HepG2 (cell line): ENCODE data around the gene HSPA1B. TPM values are rescaled to one million over a fixed set of nuclear protein-coding genes. Genes with fewer than 3 reads are reported as not detected.

ENCODE experiments used
- ATF5 ChIP-seq: sonication (generic); formaldehyde crosslinking; IDR thresholded peaks from 2 replicates; pipeline ENCODE4 v1.4.0; 2020; ENCODE audit warnings: mild to moderate bottlenecking, low read depth, missing genetic modification reagents
- ATM ChIP-seq: fragments of 450-650 bp; IDR thresholded peaks from 2 replicates; pipeline ENCODE4 v1.7.1; 2017; ENCODE audit warnings: mild to moderate bottlenecking, borderline replicate concordance
- DBP ChIP-seq: sonication (generic); formaldehyde crosslinking; IDR thresholded peaks from 2 replicates; pipeline ENCODE4 v1.4.0; 2020; ENCODE audit warnings: missing genetic modification reagents; ENCODE audit errors: not compliant biosample characterization
- ELF4 ChIP-seq: sonication (generic); formaldehyde crosslinking; IDR thresholded peaks from 2 replicates; pipeline ENCODE4 v1.5.0; 2020; ENCODE audit warnings: missing genetic modification reagents, mild to moderate bottlenecking, moderate library complexity, borderline replicate concordance
- GZF1 ChIP-seq: sonication (generic); formaldehyde crosslinking; IDR thresholded peaks from 2 replicates; pipeline ENCODE4 v1.5.1; 2020; ENCODE audit warnings: mild to moderate bottlenecking, missing genetic modification reagents
- IKZF4 ChIP-seq: sonication (generic); formaldehyde crosslinking; IDR thresholded peaks from 2 replicates; pipeline ENCODE4 v1.5.1; 2020; ENCODE audit warnings: borderline replicate concordance, mild to moderate bottlenecking, low read depth, missing genetic modification reagents; ENCODE audit errors: not compliant biosample characterization
- NCOA2 ChIP-seq: sonication (generic); formaldehyde crosslinking; IDR thresholded peaks from 2 replicates; pipeline ENCODE4 v1.8.0; 2022; ENCODE audit warnings: inconsistent platforms
- NCOA5 ChIP-seq: sonication (generic); formaldehyde crosslinking; IDR thresholded peaks from 2 replicates; pipeline ENCODE4 v1.4.0; 2020; ENCODE audit warnings: missing genetic modification reagents
- NFYB ChIP-seq: sonication (generic); formaldehyde crosslinking; IDR thresholded peaks from 2 replicates; pipeline ENCODE4 v1.4.0; 2020; ENCODE audit warnings: missing genetic modification reagents
- PAWR ChIP-seq: sonication (generic); formaldehyde crosslinking; IDR thresholded peaks from 2 replicates; pipeline ENCODE4 v1.4.0; 2020; ENCODE audit warnings: missing genetic modification reagents, mild to moderate bottlenecking, borderline replicate concordance
- SRSF1 ChIP-seq: fragments of 200-400 bp; formaldehyde crosslinking; optimal IDR thresholded peaks from 2 replicates; pipeline ENCODE3; 2017; ENCODE audit warnings: mild to moderate bottlenecking, low read depth, low read length, moderate library complexity
- STAG1 ChIP-seq: sonication (generic); formaldehyde crosslinking; IDR thresholded peaks from 2 replicates; pipeline ENCODE4 v1.4.0; 2020; ENCODE audit warnings: missing genetic modification reagents
- TBL1XR1 ChIP-seq: fragments of 150-350 bp; IDR thresholded peaks from 2 replicates; pipeline ENCODE4 v1.6.1; 2014; ENCODE audit warnings: borderline replicate concordance, low read length; ENCODE audit not compliant: partially characterized antibody
- TERF1 ChIP-seq: sonication (generic); formaldehyde crosslinking; IDR thresholded peaks from 2 replicates; pipeline ENCODE4 v1.8.0; 2022; ENCODE audit warnings: mild to moderate bottlenecking, missing genetic modification reagents, moderate library complexity
- YEATS4 ChIP-seq: sonication (generic); formaldehyde crosslinking; IDR thresholded peaks from 2 replicates; pipeline ENCODE4 v1.4.0; 2020; ENCODE audit warnings: missing genetic modification reagents, borderline replicate concordance
- ZNF546 ChIP-seq: sonication (generic); formaldehyde crosslinking; conservative IDR thresholded peaks from 2 replicates; pipeline ENCODE4 v1.8.1; 2023; ENCODE audit warnings: mild to moderate bottlenecking, missing genetic modification reagents
- ZNF589 ChIP-seq: sonication (generic); formaldehyde crosslinking; conservative IDR thresholded peaks from 2 replicates; pipeline ENCODE4 v1.8.0; 2022; ENCODE audit warnings: mild to moderate bottlenecking, moderate library complexity, missing genetic modification reagents
- ZNF761 ChIP-seq: sonication (generic); formaldehyde crosslinking; conservative IDR thresholded peaks from 2 replicates; pipeline ENCODE4 v1.4.0; 2020; ENCODE audit warnings: mild to moderate bottlenecking, missing genetic modification reagents
- ZNF773 ChIP-seq: sonication (generic); formaldehyde crosslinking; IDR thresholded peaks from 2 replicates; pipeline ENCODE4 v1.4.0; 2020; ENCODE audit warnings: missing genetic modification reagents, borderline replicate concordance
- ZNF790 ChIP-seq: sonication (generic); formaldehyde crosslinking; IDR thresholded peaks from 2 replicates; pipeline ENCODE4 v1.8.0; 2022; ENCODE audit warnings: missing genetic modification reagents, mild to moderate bottlenecking, borderline replicate concordance
- ZSCAN29 ChIP-seq: sonication (generic); formaldehyde crosslinking; conservative IDR thresholded peaks from 2 replicates; pipeline ENCODE4 v1.4.0; 2020; ENCODE audit warnings: mild to moderate bottlenecking, missing genetic modification reagents
- polyA plus RNA-seq, 8 experiments: library from polyadenylated mRNA; depleted of rRNA in 3 of 8; stranded (reverse) in 7 of 8; unstranded in 1 of 8; fragments of >200 nt; fragmentation: Illumina TruSeq in 4 of 8; extraction: Trizol in 4 of 8; gene quantifications; 2 replicates each; pipeline versions ENCODE4 v1.2.1 to v1.2.3, GENCODE V29; 2011 to 2016; ENCODE audit warnings: low read depth in 4 of 8, missing spikeins in 1 of 8, mixed read lengths in 1 of 8; ENCODE audit not compliant: insufficient read depth in 1 of 8
- total RNA-seq, 5 experiments: library from RNA; depleted of rRNA; stranded (reverse); fragments of >200 nt; fragmentation: Illumina TruSeq; extraction: Trizol; gene quantifications; 2 replicates each; pipeline ENCODE4 v1.2.3, GENCODE V29; 2016; ENCODE audit warnings: low read depth in 1 of 5
- TF ChIP-seq, protein P1 (sequence below): sonication (generic); formaldehyde crosslinking; IDR thresholded peaks from 2 replicates; pipeline ENCODE4 v1.4.0; 2020; ENCODE audit warnings: mild to moderate bottlenecking, low read depth, missing genetic modification reagents
- TF ChIP-seq, protein P2 (sequence below): sonication (generic); formaldehyde crosslinking; IDR thresholded peaks from 2 replicates; pipeline ENCODE4 v1.8.1; 2023; ENCODE audit warnings: mild to moderate bottlenecking, moderate library complexity, missing genetic modification reagents

The HSPA1B gene
- total and polyA plus RNA-seq, 2 of the 13 experiments (the other 11 are each of a cell fraction or from before 2014, with no cell fraction given): 26.0 to 186 TPM

DNA sequence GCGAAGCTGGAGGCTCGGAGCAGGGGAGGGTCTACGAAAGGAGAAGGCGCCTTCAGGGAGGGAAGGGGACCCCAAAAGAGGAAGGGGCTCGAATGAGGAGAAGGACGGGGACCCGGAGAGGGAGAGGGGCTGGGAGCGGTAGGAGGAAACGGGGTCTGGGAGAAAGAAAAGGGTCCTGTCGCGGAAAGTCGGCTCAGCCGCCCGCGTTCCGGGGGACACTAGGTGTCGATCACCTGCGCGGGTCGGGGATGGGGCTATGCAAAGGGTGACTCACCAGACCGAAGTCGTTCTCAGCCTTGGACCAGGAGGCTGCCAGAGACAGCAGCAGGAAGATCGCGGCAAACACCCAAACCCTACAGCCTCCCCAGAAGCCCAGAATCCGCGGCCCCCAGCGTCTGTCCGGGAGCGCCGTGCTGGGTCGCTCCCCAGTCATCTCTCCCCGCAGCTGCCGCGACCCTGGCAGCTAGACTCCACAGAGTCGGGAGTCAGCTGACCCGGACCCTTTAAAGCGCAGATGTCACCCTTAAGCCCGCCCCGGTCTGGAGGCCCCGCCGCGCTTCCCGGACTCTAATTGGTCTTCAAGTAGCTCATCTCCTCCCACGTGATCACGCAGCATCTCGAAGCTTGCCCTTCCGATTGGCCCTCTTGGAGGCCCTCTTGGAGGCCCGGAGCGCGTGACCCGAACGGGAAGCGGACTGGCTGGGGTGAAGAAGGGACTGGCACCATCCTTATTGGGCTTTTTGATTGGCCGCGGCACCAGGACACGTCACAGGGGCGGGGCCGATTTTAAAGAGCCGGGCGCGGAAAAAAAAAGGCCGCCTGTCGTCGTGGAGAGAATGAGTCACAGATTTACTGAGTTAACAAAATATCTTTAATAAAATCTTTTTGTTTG, 35.1 kb downstream of the HSPA1B start, which contains the start of gene NEU1 (continued):
- TF ChIP-seq TBL1XR1: no peak
- TF ChIP-seq ATF5 (CRISPR knock-in tag): no peak
- TF ChIP-seq ZNF546: no peak; the same call in 1 of the 2 replicates
- peak; percentile 89 for TF ChIP-seq IKZF4
- TF ChIP-seq NFYB (CRISPR knock-in tag): peak; percentile 97
- TF ChIP-seq ZNF761 (CRISPR knock-in tag): peak; percentile 89; the same call in 1 of the 2 replicates
- TF ChIP-seq ZNF773 (CRISPR knock-in tag): no peak; the same call in 1 of the 2 replicates
- TF ChIP-seq SRSF1: peak; percentile 99
- no peak for TF ChIP-seq ELF4 (CRISPR knock-in tag)
- TF ChIP-seq ZNF589 (CRISPR knock-in tag): 0 out of 2 replicates have a peak, but pooled peaks have one; percentile 73
- no peak for TF ChIP-seq NCOA5 (CRISPR knock-in tag)
- TF ChIP-seq YEATS4 (CRISPR knock-in tag): no peak; the same call in 1 of the 2 replicates
- TF ChIP-seq ZNF790 (CRISPR knock-in tag): no peak; the same call in 1 of the 2 replicates
- TF ChIP-seq, protein P1, sequence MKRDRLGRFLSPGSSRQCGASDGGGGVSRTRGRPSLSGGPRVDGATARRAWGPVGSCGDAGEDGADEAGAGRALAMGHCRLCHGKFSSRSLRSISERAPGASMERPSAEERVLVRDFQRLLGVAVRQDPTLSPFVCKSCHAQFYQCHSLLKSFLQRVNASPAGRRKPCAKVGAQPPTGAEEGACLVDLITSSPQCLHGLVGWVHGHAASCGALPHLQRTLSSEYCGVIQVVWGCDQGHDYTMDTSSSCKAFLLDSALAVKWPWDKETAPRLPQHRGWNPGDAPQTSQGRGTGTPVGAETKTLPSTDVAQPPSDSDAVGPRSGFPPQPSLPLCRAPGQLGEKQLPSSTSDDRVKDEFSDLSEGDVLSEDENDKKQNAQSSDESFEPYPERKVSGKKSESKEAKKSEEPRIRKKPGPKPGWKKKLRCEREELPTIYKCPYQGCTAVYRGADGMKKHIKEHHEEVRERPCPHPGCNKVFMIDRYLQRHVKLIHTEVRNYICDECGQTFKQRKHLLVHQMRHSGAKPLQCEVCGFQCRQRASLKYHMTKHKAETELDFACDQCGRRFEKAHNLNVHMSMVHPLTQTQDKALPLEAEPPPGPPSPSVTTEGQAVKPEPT (CRISPR knock-in tag): peak; percentile 24; the same call in 1 of the 2 replicates
- no peak for TF ChIP-seq ATM
- TF ChIP-seq, protein P2, sequence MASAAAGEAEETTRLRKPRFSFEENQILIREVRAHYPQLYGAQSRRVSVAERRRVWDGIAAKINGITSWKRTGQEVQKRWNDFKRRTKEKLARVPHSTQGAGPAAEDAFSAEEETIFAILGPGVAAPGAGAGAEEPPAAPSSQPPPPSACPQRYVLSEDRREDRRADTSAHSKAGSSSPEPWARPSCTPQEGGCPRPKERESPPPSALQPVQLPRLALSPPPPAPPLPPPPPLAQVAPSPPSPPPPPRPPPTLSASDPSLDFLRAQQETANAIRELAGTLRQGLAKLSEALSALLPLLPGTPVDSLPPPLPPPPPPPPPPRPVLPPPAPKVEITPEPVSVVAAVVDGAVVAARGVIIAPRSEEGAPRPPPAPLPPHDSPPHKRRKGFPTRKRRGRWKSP: peak; percentile 78
- TF ChIP-seq DBP (CRISPR knock-in tag): peak; percentile 32
- TF ChIP-seq ZSCAN29 (CRISPR knock-in tag): 0 out of 2 replicates have a peak, but pooled peaks have one; percentile 56
- TF ChIP-seq NCOA2 (CRISPR knock-in tag): peak; percentile 48; the same call in 1 of the 2 replicates
- peak; percentile 39 for TF ChIP-seq STAG1 (CRISPR knock-in tag)
- no peak for TF ChIP-seq TERF1 (CRISPR knock-in tag)
- TF ChIP-seq PAWR (CRISPR knock-in tag): no peak
- TF ChIP-seq GZF1 (CRISPR knock-in tag): no peak
